K562 (cell line): Measurements from ENCODE around the gene POC5. TPM values are rescaled to one million over a fixed set of nuclear protein-coding genes. Genes with fewer than 3 reads are reported as not detected.

Source experiments
- ETV6 ChIP-seq, 3 experiments: fragments of 150-350 bp in 1 of 3; sonication (generic) in 1 of 3; formaldehyde crosslinking in 1 of 3; IDR thresholded peaks; 2 replicates each; pipeline versions ENCODE4 v1.6.1 to v1.8.0; 2014 to 2022; ENCODE audit warnings: borderline replicate concordance in 2 of 3, low read depth in 2 of 3, antibody characterized with exemption in 1 of 3, low read length in 1 of 3, mild to moderate bottlenecking in 1 of 3, missing genetic modification reagents in 1 of 3
- HDAC2 ChIP-seq: fragments of 450-650 bp; IDR thresholded peaks from 2 replicates; pipeline ENCODE4 v1.6.1; 2016; ENCODE audit warnings: mild to moderate bottlenecking
- PURB ChIP-seq: sonication (generic); formaldehyde crosslinking; IDR thresholded peaks from 2 replicates; pipeline ENCODE4 v1.9.0; 2021; ENCODE audit warnings: low read depth, mild to moderate bottlenecking, missing genetic modification reagents
- ZBTB17 ChIP-seq: fragments of 450-650 bp; formaldehyde crosslinking; IDR thresholded peaks from 2 replicates; pipeline ENCODE4 v1.4.0; 2020; ENCODE audit warnings: mild to moderate bottlenecking
- ZNF347 ChIP-seq: fragments of 450-650 bp; formaldehyde crosslinking; IDR thresholded peaks from 2 replicates; pipeline ENCODE4 v1.4.0; 2020; ENCODE audit warnings: low read depth, mild to moderate bottlenecking, moderate library complexity
- polyA plus RNA-seq, 8 experiments: library from polyadenylated mRNA; depleted of rRNA in 4 of 8; stranded (reverse) in 5 of 8; unstranded in 3 of 8; fragments of >200 nt; fragmentation: Nextera tagmentation in 2 of 8; fragmentation: Illumina TruSeq in 1 of 8; extraction: Ambion mirVana in 2 of 8; extraction: Trizol in 1 of 8; gene quantifications; 2 replicates each; pipeline versions ENCODE4 v1.2.1 to v1.2.3, GENCODE V29; 2011 to 2014; ENCODE audit warnings: inconsistent platforms in 1 of 8, missing spikeins in 1 of 8
- total RNA-seq, 7 experiments: library from RNA; depleted of rRNA in 6 of 7; stranded (reverse); fragments of >200 nt in 6 of 7; fragmentation: Illumina TruSeq in 2 of 7; extraction: Trizol in 2 of 7; gene quantifications; 2 replicates each; pipeline versions ENCODE4 v1.2.1 to v1.2.3, GENCODE V29; 2011 to 2021; ENCODE audit warnings: low replicate concordance in 1 of 7
- TF ChIP-seq, protein P1 (sequence below): fragments of 450-650 bp; IDR thresholded peaks from 2 replicates; pipeline ENCODE4 v1.6.1; 2016; ENCODE audit warnings: mild to moderate bottlenecking, moderate library complexity
- TF ChIP-seq, protein P2 (sequence below): fragments of 250-450 bp; sonication (Bioruptor Pico); IDR thresholded peaks from 2 replicates; pipeline ENCODE4 v1.8.0; 2022; ENCODE audit warnings: moderate library complexity, mild to moderate bottlenecking, inconsistent platforms
- TF ChIP-seq, protein P3 (sequence below): fragments of 450-650 bp; IDR thresholded peaks from 2 replicates; pipeline ENCODE4 v1.6.1; 2016
- TF ChIP-seq, protein P4 (sequence below): sonication (generic); formaldehyde crosslinking; IDR thresholded peaks from 2 replicates; pipeline ENCODE4 v1.9.0; 2022; ENCODE audit warnings: mild to moderate bottlenecking, missing genetic modification reagents

Gene POC5
- total and polyA plus RNA-seq, 9 of the 15 experiments (the other 6 are each of a cell fraction or from before 2014, with no cell fraction given), result 14.5 to 38.2 (median 27.0) TPM

DNA sequence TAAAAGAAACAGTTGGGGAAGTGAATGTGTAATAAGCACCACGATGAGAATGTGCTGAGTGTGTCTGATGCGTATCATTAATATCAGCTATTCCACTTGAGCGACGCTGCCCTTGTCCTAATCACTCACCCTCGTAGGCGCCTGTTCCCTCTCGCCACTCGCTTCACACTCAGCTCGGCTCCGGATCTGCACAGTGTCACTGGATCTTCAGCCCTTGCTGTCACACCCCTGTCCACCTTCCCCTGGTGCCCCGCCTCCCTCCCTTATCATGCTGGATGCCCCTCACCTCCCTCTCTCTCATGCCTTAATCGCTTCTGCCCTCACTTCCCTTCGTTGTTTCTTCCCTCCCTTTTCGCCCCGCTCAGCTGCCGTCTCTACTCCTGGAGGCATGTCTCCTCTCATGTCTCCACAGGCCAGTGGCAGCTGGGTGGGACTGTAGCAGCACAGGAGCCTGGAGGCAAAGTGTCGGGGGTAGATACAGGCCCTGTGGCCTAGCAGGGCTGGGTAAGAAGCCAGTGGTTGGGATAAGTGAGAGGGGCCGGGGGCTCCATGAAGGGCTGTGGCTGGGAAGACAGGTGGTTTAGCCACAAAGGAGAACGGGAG lies 62.4 kb downstream of the POC5 start (continued):
- TF ChIP-seq, protein P1, sequence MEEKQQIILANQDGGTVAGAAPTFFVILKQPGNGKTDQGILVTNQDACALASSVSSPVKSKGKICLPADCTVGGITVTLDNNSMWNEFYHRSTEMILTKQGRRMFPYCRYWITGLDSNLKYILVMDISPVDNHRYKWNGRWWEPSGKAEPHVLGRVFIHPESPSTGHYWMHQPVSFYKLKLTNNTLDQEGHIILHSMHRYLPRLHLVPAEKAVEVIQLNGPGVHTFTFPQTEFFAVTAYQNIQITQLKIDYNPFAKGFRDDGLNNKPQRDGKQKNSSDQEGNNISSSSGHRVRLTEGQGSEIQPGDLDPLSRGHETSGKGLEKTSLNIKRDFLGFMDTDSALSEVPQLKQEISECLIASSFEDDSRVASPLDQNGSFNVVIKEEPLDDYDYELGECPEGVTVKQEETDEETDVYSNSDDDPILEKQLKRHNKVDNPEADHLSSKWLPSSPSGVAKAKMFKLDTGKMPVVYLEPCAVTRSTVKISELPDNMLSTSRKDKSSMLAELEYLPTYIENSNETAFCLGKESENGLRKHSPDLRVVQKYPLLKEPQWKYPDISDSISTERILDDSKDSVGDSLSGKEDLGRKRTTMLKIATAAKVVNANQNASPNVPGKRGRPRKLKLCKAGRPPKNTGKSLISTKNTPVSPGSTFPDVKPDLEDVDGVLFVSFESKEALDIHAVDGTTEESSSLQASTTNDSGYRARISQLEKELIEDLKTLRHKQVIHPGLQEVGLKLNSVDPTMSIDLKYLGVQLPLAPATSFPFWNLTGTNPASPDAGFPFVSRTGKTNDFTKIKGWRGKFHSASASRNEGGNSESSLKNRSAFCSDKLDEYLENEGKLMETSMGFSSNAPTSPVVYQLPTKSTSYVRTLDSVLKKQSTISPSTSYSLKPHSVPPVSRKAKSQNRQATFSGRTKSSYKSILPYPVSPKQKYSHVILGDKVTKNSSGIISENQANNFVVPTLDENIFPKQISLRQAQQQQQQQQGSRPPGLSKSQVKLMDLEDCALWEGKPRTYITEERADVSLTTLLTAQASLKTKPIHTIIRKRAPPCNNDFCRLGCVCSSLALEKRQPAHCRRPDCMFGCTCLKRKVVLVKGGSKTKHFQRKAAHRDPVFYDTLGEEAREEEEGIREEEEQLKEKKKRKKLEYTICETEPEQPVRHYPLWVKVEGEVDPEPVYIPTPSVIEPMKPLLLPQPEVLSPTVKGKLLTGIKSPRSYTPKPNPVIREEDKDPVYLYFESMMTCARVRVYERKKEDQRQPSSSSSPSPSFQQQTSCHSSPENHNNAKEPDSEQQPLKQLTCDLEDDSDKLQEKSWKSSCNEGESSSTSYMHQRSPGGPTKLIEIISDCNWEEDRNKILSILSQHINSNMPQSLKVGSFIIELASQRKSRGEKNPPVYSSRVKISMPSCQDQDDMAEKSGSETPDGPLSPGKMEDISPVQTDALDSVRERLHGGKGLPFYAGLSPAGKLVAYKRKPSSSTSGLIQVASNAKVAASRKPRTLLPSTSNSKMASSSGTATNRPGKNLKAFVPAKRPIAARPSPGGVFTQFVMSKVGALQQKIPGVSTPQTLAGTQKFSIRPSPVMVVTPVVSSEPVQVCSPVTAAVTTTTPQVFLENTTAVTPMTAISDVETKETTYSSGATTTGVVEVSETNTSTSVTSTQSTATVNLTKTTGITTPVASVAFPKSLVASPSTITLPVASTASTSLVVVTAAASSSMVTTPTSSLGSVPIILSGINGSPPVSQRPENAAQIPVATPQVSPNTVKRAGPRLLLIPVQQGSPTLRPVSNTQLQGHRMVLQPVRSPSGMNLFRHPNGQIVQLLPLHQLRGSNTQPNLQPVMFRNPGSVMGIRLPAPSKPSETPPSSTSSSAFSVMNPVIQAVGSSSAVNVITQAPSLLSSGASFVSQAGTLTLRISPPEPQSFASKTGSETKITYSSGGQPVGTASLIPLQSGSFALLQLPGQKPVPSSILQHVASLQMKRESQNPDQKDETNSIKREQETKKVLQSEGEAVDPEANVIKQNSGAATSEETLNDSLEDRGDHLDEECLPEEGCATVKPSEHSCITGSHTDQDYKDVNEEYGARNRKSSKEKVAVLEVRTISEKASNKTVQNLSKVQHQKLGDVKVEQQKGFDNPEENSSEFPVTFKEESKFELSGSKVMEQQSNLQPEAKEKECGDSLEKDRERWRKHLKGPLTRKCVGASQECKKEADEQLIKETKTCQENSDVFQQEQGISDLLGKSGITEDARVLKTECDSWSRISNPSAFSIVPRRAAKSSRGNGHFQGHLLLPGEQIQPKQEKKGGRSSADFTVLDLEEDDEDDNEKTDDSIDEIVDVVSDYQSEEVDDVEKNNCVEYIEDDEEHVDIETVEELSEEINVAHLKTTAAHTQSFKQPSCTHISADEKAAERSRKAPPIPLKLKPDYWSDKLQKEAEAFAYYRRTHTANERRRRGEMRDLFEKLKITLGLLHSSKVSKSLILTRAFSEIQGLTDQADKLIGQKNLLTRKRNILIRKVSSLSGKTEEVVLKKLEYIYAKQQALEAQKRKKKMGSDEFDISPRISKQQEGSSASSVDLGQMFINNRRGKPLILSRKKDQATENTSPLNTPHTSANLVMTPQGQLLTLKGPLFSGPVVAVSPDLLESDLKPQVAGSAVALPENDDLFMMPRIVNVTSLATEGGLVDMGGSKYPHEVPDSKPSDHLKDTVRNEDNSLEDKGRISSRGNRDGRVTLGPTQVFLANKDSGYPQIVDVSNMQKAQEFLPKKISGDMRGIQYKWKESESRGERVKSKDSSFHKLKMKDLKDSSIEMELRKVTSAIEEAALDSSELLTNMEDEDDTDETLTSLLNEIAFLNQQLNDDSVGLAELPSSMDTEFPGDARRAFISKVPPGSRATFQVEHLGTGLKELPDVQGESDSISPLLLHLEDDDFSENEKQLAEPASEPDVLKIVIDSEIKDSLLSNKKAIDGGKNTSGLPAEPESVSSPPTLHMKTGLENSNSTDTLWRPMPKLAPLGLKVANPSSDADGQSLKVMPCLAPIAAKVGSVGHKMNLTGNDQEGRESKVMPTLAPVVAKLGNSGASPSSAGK, result peak; percentile 40; the same call in 1 of the 2 replicates
- TF ChIP-seq HDAC2 (no peak), ZBTB17 (CRISPR knock-in tag) (no peak), ZNF347 (CRISPR knock-in tag) (no peak), ETV6 (IDR thresholded peaks at IDR 0.05; ENCODE audit: borderline replicate concordance in 1 of 2, low read depth in 2 of 2, low read length in 1 of 2) (no peak), ETV6 (CRISPR knock-in tag; IDR thresholded peaks at IDR 0.05; ENCODE audit: borderline replicate concordance) (no peak), PURB (CRISPR knock-in tag) (no peak)
- TF ChIP-seq, protein P2, sequence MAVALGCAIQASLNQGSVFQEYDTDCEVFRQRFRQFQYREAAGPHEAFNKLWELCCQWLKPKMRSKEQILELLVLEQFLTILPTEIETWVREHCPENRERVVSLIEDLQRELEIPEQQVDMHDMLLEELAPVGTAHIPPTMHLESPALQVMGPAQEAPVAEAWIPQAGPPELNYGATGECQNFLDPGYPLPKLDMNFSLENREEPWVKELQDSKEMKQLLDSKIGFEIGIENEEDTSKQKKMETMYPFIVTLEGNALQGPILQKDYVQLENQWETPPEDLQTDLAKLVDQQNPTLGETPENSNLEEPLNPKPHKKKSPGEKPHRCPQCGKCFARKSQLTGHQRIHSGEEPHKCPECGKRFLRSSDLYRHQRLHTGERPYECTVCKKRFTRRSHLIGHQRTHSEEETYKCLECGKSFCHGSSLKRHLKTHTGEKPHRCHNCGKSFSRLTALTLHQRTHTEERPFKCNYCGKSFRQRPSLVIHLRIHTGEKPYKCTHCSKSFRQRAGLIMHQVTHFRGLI (CRISPR knock-in tag), result no peak
- TF ChIP-seq, protein P3, sequence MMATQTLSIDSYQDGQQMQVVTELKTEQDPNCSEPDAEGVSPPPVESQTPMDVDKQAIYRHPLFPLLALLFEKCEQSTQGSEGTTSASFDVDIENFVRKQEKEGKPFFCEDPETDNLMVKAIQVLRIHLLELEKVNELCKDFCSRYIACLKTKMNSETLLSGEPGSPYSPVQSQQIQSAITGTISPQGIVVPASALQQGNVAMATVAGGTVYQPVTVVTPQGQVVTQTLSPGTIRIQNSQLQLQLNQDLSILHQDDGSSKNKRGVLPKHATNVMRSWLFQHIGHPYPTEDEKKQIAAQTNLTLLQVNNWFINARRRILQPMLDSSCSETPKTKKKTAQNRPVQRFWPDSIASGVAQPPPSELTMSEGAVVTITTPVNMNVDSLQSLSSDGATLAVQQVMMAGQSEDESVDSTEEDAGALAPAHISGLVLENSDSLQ, result peak; percentile 41; the same call in 1 of the 2 replicates
- TF ChIP-seq, protein P4, sequence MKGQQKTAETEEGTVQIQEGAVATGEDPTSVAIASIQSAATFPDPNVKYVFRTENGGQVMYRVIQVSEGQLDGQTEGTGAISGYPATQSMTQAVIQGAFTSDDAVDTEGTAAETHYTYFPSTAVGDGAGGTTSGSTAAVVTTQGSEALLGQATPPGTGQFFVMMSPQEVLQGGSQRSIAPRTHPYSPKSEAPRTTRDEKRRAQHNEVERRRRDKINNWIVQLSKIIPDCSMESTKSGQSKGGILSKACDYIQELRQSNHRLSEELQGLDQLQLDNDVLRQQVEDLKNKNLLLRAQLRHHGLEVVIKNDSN (CRISPR knock-in tag), result no peak
